ENCODE results near the gene EMP1.

- TF ChIP-seq TAF1 (IDR thresholded peaks at IDR 0.05; ENCODE audit: low read depth, low read length) (no peak), POLR2AphosphoS5 (IDR thresholded peaks at IDR 0.05; ENCODE audit: low read depth, low read length) (no peak)
These were observed 22.1 kb downstream of the EMP1 start for GRCh38 chr12:13218641-13219040.

All from GM12891 (cell line).